Ecto neural progenitor cell (in vitro differentiated cells): ENCODE results near the gene IGSF1.
"Not testable (repeated sequence)": the region's sequence is repeated elsewhere in the genome, so short reads cannot be mapped to it uniquely, and the experiment has no call there.

Source experiments
- DNase-seq: peaks from one replicate; pipeline ENCODE4 v3.0.0-alpha.2; 2018; ENCODE audit warnings: low spot score

The IGSF1 gene

DNA sequence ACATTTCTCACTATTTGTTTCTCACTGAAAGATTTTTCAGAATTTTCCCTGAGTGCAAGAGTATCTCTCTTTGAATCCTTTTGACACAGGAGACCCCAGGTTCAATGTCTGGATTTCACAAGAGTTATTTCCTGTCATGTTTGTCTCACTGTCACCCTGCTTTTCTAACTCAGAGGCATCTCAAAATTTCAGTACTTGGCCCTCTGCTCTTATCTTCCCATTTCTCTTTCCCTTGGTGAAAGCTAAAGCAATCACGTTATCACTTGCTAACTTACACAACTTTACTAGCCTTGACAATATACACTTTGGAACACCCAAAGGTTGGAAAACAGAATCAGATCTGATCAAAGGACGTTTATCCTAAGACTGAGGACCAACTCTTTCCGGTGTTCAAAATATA, 17.3 kb downstream of the IGSF1 start:
- no peak for DNase-seq

DNA sequence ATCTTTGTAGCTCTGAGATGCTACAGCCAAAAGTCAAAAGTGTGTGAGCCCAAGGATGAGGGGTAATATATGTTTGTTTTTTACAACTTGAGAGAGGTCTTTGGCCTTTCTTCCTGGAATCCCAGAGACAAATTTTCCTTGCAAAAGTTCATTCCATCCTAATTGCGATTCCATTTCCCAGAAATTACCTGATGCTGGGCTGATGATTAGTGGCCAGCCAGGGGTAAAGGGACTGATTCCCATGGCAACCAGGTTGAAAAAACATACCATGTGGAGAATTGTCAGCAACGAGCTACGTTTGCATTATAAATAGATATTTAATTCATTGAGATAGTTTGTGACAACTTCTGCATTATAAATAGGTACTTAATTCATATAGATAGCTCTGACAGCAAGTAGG, 17.8 kb downstream of the IGSF1 start:
- no peak for DNase-seq

DNA sequence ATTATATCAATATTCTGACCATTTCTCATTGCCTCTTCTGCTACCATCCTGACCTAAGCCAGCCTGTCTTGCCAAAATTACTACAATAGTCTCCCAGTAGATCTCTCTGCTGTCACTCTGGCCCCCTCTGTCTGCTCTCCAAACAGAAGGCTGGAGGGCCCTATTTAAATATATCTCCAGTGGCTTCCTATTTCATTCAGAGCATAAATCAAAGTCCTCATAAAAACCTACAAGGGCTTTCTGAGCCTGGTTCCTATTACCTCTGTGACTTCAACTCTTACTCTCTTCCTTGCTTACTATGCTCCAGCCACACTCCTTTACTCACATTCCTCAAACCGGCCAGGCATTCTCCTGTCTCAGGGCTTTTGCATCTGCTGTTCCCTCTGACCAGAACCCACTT, 19.0 kb downstream of the IGSF1 start:
- no peak for DNase-seq

DNA sequence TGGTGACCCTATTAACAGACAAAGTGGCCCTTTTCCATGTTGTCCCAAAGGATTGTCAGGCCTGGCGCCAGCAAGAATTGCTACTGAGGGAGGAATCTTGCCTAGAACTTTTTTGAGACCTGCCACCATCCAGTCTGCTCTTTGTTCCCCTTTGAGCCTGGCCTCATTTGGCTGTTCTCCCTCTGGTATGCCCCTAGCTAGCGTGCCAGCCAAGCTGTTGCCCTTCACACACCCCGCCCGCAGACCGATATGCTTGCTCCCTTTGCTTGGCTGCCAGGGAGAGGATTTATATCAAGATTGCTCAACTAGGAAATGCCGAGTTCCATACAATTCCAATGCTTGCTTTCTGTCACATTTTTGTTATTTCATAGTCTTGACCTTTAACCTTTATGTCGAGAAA, 24.4 kb downstream of the IGSF1 start:
- DNase-seq, result no peak

DNA sequence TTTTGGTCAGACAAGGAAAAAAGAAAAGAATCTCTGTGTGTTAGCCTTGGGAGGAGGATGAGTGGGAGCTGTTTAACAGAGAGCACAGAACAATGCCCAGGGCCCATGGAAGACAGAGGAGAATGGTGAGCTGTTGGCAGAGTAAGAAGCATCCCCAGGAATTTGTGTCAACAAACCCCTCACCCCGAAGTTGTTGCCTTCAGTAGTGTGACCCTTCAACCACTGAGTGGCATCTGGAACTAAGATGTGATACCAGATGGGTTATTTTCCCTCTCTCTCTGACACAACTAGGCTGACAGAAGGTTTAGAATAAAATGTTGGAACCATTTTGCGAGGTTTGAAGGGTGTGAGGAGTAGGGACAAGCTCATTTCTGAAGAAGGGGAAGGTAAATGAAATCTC, 25.1 kb downstream of the IGSF1 start:
- DNase-seq, result no peak

DNA sequence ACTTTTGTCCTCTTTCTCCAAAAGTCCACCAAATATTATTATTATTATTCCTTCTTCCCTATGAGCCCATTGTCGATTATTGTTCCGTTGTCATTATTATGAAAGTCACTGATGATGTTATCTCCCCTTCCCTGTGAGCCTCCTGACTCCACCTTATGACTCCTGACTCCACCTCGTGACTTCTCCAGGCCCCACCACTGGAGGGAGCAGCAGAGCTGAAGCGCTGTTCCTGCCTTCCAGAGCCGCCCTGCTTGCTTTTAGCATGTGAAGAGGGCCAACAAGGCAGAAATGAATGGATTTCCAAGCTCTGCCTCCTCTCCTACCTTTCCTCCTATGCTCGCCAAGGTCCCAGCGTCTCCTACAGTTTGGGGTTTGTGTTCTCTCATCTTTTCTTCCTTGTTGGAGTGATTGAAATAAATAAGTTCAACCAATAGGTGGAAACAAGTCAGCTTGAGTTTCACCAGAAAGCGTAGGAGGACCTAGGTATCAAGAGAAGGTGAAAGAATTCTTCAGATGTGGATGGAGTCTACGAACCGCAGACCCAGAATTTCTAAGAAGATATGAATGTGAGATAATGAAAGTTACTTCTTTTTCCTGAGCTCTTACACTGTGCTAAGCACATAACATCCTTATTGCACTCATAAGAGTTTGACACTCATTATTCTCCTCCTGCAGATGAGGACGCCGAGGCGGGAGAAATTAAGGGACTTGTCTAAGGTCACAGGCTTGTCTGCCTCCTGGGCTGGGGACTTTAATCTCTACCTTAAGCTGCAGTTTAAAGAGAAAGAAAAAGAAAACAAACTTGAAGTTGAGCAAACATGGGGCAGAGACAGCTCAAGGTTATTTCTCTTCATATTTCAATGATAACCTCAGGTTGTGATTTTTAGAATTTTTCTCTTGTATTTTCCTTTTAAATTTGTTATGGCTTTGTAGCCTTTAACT, 26.1 kb downstream of the IGSF1 start:
- DNase-seq, result no peak

DNA sequence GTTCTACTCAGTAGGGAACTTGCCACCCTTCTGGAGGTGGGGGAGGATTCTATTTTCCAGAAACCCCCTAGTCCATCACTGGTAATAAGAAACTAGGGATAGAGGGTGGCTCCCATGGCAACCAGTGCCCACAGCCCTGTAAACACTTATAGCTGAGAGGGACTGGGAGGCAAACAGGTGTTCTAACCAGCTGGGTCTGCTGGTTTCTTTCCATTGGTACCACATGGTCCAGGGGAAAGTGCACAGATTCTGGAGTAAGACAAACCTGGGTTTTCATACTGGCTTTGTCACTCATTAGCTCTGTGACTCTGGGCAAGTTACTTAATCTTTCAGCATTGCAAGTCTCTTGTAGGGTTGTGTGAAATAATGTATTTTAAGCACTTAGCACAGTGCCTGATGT, 26.9 kb downstream of the IGSF1 start:
- DNase-seq, result no peak

DNA sequence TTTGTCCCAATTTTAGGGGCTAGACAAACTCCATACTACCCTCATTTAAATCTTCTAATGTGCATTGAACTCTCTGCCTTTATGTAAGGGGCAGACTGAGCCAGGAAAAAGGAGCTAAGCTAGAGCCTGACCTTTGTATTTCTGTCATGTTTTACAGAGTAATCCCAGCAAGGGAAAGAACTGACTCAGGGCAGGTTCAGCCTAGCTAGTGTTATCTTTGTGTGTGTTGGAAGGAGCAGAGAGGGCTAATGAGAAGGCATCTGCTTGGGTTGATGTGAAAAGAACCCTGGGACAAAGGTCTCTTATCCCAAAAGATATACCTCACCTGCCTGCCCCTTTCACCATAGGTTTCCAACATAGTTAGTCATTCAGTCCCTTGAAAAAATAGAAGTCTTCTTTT, 31.7 kb downstream of the IGSF1 start:
- DNase-seq, result no peak

DNA sequence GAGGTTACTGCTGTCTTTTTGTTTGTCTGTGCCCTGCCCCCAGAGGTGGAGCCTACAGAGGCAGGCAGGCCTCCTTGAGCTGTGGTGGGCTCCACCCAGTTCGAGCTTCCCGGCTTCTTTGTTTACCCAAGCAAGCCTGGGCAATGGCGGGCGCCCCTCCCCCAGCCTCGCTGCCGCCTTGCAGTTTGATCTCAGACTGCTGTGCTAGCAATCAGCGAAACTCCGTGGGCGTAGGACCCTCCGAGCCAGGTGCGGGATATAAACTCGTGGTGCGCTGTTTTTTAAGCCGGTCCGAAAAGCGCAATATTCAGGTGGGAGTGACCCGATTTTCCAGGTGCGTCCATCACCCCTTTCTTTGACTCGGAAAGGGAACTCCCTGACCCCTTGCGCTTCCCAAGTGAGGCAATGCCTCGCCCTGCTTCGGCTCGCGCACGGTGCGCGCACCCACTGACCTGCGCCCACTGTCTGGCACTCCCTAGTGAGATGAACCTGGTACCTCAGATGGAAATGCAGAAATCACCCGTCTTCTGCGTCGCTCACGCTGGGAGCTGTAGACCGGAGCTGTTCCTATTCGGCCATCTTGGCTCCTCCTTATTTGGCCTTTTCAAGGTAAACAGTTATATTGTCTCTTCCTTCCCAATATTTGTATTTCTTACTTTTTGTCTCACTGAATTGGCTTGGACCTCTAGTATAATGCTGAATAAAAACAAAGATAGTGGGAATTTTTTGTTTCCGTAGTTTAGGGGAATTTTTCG, 37.9 kb downstream of the IGSF1 start:
- DNase-seq, result not testable (repeated sequence)

DNA sequence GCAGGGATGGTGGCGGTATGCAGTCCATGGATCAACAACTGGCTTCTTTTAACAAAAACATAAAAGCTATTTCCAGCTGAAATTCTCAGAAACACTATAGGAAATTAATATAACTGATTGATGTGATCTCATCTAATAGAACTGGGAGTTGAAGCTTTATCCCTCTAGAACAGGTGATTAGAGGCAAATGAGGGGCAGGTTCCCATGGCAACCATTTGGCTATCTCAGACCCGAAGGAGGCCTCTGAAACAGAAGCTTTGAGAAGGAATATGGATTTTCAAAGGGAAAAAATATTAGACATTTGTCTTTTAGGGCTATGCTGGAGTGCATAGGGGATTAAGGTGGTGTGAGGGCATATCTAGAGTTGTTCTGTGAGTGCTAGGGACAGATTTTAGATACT, 50.0 kb downstream of the IGSF1 start:
- DNase-seq, result no peak

DNA sequence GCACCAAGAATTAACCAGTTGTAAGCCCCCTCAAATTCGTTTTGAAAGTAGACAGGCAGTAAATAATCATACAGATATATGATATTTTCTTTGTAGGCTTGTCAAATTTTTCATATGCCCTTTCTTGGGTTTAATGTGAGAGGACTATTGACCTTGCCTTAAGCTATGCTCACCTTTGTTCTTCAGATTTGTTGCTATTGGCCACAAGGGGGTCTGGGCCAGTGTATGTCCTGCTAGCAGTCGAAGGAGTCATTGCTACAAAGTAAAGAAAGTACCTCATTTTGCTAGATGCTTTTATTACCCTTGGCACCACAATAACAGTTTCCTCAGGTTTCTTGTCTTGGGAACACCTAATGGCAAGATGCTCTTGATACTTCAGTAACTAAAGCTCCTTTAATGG, 51.7 kb downstream of the IGSF1 start:
- no peak for DNase-seq

DNA sequence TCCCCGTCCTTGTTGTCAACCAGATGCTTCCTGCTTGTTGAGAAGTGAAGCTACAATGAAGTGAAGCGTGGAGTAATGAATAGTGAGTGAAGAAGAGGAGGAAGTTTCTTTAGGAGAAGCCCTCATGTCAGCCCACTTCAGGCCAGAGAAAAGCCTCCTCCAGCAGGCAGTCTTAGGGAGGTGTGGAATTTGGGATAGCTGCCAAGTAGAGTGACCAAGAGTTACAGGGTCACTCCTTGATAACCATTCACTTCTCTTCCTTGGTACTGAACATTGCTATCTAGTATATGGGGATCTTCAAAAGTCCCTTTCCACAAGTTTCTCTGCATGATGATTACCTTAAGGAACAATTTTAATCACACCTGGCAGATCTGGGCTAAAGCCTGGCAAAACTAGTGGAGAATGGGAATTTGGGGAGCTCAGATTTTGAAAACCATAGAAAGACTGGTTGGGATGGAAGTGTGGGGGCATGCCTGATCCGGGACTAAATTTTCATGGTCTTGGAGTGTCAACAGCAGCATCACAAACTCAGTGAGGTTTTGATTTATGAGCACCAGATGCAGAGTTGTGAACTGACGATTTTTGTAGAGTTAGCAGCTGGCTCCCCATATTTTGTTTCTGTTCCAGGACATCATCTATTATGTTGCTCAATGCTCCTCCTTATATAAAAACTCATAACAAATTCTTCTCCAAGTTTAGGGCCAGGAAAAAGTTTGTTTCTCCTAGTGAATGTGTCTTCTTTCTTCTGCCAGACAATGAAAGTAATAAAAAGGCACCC, 53.1 kb downstream of the IGSF1 start:
- DNase-seq, result no peak

DNA sequence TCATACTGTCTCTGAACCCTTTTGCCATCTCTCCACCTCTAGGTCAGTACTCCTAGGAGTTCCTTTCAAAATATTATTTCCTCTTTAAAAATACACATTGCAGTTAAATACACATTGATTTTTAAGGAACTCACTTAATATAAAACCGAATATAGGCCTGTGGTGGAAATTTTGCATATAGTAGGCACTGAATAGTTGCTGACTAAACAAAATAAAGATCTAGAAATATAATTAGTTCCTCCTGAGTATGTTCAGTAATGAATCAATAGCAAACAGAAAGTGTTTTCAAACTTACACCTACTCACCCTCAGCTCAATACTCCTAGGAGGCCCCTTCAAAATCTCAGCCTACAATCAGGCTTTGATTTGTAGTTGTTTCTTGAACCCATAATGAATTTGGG, 61.5 kb downstream of the IGSF1 start:
- no peak for DNase-seq

DNA sequence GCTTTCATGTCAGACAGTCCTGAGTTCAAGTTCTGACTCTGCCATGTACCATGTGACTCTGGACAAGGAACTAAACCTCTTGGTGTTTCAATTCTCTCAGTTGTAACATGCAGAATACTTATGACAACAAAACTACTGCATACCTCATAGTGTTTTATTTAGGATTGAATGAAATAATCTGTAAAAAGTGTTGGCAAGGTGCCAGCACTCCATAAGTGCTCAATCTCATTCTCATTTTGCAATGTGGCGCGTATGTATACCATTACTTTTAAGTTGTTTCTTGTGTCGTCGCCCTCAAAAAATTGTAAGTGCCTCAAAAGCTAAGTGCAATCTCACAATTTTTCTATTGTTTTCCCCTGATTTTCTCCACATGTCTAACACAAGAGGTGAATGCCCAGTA, 62.5 kb downstream of the IGSF1 start:
- DNase-seq, result no peak

DNA sequence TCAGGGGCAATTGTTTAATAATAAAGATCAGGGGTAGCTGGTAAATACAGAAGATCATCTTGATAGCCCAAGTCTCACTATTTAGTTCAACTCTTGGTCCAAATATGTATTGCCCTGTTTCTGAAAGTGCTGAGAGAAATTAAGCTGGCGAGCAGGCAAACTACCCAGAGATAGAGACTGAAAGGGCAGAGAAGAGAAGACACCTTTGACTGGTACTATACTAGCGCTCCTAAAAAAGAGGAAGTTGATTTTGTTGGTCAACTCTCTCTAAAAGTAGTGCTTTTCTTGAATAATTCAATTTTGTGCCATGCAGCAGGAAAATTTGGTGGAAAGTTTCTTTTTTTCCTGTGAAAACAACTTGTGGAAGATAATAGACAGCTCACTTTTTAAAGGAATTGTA, 64.0 kb downstream of the IGSF1 start:
- no peak for DNase-seq
